ENCODE measurements around the gene RGL1. TPM values are rescaled to one million over a fixed set of nuclear protein-coding genes. Genes with fewer than 3 reads are reported as not detected.
"Not testable (repeated sequence)": the region's sequence is repeated elsewhere in the genome, so short reads cannot be mapped to it uniquely, and the experiment has no call there.

The RGL1 gene
- total and polyA plus RNA-seq, 4 donors = 7.0 to 51.6 (median 16.4) TPM

DNA sequence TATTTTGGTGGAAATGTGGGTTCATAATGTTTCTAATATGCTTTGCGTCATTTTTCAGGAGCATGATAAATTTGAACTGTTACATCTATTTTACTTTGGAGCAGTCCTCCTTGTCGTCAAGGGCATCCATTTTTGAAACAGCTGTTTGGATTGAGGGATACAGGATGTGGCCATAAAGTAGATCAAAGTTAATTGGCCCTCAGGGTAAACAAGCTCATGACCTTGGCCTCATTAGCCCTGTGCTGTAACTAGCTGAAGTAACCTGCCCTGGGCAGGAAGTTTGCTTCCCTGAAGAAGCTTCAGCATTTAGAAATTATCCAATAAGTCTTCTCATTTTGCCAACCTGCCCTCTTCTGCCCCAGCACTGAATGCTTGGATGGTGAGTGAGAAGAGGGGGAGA is 24.8 kb upstream of the RGL1 start:
- no peak overlapping the region for H3K27ac ChIP-seq (ENCODE audit: low read depth in 1 of 2, low read length in 2 of 2)
- peaks cover 0 to 3% of the 10 kb centered on the region in 2 donors for H3K4me1 ChIP-seq (ENCODE audit: control insufficient read depth in 1 of 2, insufficient read depth in 2 of 2, low read length in 2 of 2)
- no peaks in the 10 kb centered on the region for H3K36me3 ChIP-seq (ENCODE audit: control insufficient read depth in 1 of 2, insufficient read depth in 2 of 2, low read length in 1 of 2)
- 97 to 98% methylated on average over 2 of the region's 2 CpGs for WGBS, 2 donors
- ATAC-seq (ENCODE audit: low FRiP score) (no peak), DNase-seq (no peak)
- intact Hi-C loops (cut with DNase I) = no loop called here
- H3K4me3 ChIP-seq (ENCODE audit: low read length in 2 of 2) = no peak overlapping the region
- H3K27me3 ChIP-seq (ENCODE audit: control insufficient read depth in 1 of 2, insufficient read depth in 2 of 2, low read length in 1 of 2) = no peaks in the 10 kb centered on the region
- no peaks in the 10 kb centered on the region for H3K9me3 ChIP-seq (ENCODE audit: control insufficient read depth, low read length)

DNA sequence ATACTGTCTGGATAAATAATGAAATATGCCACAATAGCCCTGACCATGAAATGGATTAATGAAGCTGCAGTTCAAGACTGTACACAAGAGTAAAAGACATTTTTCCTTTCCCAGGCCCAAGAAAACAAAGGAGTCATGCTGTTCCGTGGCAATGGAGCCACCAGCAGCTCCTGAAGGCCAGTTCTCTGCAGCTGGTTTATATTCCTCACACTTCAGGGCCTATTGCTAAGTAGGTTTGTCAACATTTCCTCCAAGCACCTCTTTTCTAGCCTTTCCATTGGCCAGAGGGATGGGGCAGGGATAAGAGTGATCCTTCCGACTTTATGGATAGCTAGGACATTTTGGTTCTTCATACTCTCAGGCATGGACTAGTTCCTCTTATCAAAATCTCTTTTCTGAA is 24.2 kb upstream of the RGL1 start:
- WGBS, 2 donors = 88 to 93% methylated on average over 2 of the region's 2 CpGs

DNA sequence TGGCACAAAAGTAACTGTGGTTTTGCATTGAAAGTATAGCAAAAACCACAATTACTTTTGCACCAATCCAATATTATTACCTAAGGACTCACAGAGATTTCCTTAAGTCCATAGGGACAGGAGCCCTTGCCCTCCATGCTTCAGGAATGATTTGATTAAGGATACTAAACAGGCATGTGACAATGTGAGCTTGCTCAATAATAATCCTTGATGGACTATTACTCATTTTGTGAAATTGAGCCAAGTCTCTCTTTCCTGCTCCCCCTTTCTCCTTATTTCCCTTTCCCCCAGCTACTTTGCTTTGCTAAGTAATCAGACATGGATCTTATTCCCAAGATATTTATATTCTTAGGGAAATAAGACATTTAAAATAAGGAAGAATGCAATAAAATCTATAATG is 21.6 kb upstream of the RGL1 start:
- H3K27ac ChIP-seq (ENCODE audit: low read depth in 1 of 2, low read length in 2 of 2) = no peak overlapping the region
- ATAC-seq (ENCODE audit: low FRiP score) = no peak

More for the DNA sequence above, 24.2 kb upstream of the RGL1 start:
- H3K9me3 ChIP-seq (ENCODE audit: control insufficient read depth, low read length) = no peaks in the 10 kb centered on the region
- no peak overlapping the region for H3K4me3 ChIP-seq (ENCODE audit: low read length in 2 of 2)
- H3K27ac ChIP-seq (ENCODE audit: low read depth in 1 of 2, low read length in 2 of 2) = no peak overlapping the region
- DNase-seq (no peak), ATAC-seq (ENCODE audit: low FRiP score) (no peak)
- intact Hi-C loops (cut with DNase I) = no loop called here
- H3K27me3 ChIP-seq (ENCODE audit: control insufficient read depth in 1 of 2, insufficient read depth in 2 of 2, low read length in 1 of 2) = no peaks in the 10 kb centered on the region
- H3K4me1 ChIP-seq (ENCODE audit: control insufficient read depth in 1 of 2, insufficient read depth in 2 of 2, low read length in 2 of 2) = peaks cover 0 to 3% of the 10 kb centered on the region in 2 donors
- H3K36me3 ChIP-seq (ENCODE audit: control insufficient read depth in 1 of 2, insufficient read depth in 2 of 2, low read length in 1 of 2) = no peaks in the 10 kb centered on the region

DNA sequence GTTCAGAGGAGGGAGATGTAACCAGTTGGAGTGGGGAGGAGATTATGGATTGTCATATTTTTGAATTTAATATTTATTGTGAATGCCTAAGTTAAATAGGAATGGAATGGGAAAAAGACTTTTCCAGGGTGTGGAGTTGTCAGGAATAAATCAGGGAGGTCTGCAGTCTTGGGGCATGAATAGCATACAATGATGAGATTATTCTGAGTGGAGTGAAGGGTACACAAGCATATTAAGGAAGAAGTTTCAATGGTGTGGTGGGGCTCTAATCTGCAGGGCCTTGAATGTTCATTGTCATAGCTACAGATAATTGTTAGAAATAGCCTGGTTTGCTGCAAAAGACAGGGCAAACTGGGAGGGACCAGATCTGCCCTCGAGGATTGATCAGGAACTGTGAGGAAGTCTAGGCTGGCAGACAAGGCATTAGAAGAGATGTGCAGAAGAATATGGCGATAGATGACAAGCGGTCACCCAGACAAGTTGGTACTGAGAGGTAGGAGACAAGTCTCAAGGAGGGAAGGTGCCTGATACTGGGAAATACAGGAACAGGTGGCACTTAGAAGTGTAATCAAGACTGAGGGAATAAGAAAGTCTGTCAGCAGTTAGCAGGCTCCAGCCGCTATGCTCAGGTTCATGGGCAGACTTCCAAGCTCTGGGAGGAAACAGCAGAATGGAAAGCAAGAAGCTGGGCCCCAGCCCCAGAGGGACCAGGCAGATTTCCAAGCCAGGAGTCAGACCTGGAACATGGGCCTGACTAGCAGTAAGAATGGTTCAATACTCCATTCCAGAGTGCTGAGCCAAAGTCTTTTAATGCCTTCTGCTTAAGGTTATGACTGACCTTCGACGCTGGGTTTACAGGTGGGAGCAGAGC is 20.9 kb upstream of the RGL1 start:
- ATAC-seq (ENCODE audit: low FRiP score) (no peak), DNase-seq (peak; percentile 72 to 74)
- intact Hi-C loops (cut with DNase I) = no loop called here
- no peaks in the 10 kb centered on the region for H3K36me3 ChIP-seq (ENCODE audit: control insufficient read depth in 1 of 2, insufficient read depth in 2 of 2, low read length in 1 of 2)
- no peak overlapping the region for H3K4me3 ChIP-seq (ENCODE audit: low read length in 2 of 2)
- H3K27me3 ChIP-seq (ENCODE audit: control insufficient read depth in 1 of 2, insufficient read depth in 2 of 2, low read length in 1 of 2) = no peaks in the 10 kb centered on the region
- no peak overlapping the region for H3K27ac ChIP-seq (ENCODE audit: low read depth in 1 of 2, low read length in 2 of 2)
- 46 to 53% methylated on average over 6 of the region's 6 CpGs for WGBS, 2 donors
- H3K4me1 ChIP-seq (ENCODE audit: control insufficient read depth in 1 of 2, insufficient read depth in 2 of 2, low read length in 2 of 2) = peaks cover 0 to 3% of the 10 kb centered on the region in 2 donors
- no peaks in the 10 kb centered on the region for H3K9me3 ChIP-seq (ENCODE audit: control insufficient read depth, low read length)

More for the DNA sequence above, 21.6 kb upstream of the RGL1 start:
- no peak overlapping the region for H3K4me3 ChIP-seq (ENCODE audit: low read length in 2 of 2)
- intact Hi-C loops (cut with DNase I) = no loop called here
- H3K4me1 ChIP-seq (ENCODE audit: control insufficient read depth in 1 of 2, insufficient read depth in 2 of 2, low read length in 2 of 2) = peaks cover 0 to 3% of the 10 kb centered on the region in 2 donors
- no peak for DNase-seq
- H3K9me3 ChIP-seq (ENCODE audit: control insufficient read depth, low read length) = no peaks in the 10 kb centered on the region
- no peaks in the 10 kb centered on the region for H3K27me3 ChIP-seq (ENCODE audit: control insufficient read depth in 1 of 2, insufficient read depth in 2 of 2, low read length in 1 of 2)
- no peaks in the 10 kb centered on the region for H3K36me3 ChIP-seq (ENCODE audit: control insufficient read depth in 1 of 2, insufficient read depth in 2 of 2, low read length in 1 of 2)

DNA sequence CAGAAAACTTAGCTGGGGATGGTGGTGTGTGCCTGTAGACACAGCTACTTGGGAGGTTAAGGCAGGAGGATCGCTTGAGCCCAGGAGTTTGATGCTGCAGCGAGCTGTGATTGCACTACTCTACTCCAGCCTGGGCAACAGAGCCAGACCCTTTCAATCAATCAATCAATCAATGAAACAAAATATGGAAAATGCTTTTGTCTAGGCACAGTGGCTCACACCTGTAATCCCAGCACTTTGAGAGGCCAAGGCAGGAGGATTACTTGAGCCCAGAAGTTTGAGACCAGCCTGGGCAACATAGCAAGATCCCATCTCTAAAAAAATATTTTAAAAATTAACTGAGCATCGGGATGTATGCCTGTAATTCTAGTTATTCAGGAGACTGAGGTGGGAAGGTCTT is 19.0 kb upstream of the RGL1 start:
- H3K27me3 ChIP-seq (ENCODE audit: control insufficient read depth in 1 of 2, insufficient read depth in 2 of 2, low read length in 1 of 2); intact Hi-C loops (cut with DNase I); H3K4me1 ChIP-seq (ENCODE audit: control insufficient read depth in 1 of 2, insufficient read depth in 2 of 2, low read length in 2 of 2); H3K9me3 ChIP-seq (ENCODE audit: control insufficient read depth, low read length); DNase-seq; H3K36me3 ChIP-seq (ENCODE audit: control insufficient read depth in 1 of 2, insufficient read depth in 2 of 2, low read length in 1 of 2); ATAC-seq (ENCODE audit: low FRiP score); H3K4me3 ChIP-seq (ENCODE audit: low read length in 2 of 2); H3K27ac ChIP-seq (ENCODE audit: low read depth in 1 of 2, low read length in 2 of 2): not testable (repeated sequence)
- 97 to 98% methylated on average over 3 of the region's 3 CpGs for WGBS, 2 donors

DNA sequence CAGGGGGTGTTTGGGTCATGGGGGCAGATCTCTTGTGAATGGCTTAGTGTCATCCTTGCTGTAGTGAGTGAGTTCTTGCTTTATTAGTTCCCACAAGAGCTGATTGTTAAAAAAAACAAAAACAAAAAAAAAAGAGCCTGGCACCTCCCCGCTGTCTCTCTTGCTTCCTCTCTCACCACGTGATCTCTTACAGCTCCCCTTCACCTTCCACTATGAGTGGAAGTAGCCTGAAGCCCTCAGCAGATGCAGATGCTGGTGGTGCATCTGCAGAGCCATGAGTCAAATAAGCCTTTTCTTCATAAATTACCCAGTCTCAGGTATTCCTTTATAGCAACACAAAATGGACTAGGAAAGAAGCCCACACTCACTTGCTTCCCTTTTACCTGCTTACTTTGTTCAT is 17.2 kb upstream of the RGL1 start:
- intact Hi-C loops (cut with DNase I) = no loop called here

DNA sequence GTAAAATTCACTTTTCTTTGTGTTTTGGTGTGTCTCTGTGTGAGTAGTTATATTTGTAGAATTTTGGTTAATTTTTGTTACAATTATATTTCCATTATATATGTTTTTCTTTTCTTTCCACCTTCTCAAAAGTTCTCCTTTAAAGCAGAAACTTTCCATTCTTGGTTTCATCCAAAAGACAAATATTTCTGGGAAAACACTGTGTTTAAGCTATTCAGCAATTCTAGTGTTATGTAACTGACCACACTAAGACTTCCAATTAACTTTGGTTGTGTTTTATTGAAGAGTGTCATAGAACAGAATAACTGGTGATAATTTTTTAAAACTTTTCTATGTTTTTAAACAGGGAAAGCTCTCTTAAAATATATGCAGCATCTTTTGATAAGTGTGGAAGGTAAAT is 13.6 kb upstream of the RGL1 start:
- H3K4me3 ChIP-seq (ENCODE audit: low read length in 2 of 2) = no peak overlapping the region
- no peak overlapping the region for H3K27ac ChIP-seq (ENCODE audit: low read depth in 1 of 2, low read length in 2 of 2)
- H3K9me3 ChIP-seq (ENCODE audit: control insufficient read depth, low read length) = no peaks in the 10 kb centered on the region
- no peak for ATAC-seq (ENCODE audit: low FRiP score)
- intact Hi-C loops (cut with DNase I) = no loop called here
- H3K27me3 ChIP-seq (ENCODE audit: control insufficient read depth in 1 of 2, insufficient read depth in 2 of 2, low read length in 1 of 2) = no peaks in the 10 kb centered on the region
- H3K36me3 ChIP-seq (ENCODE audit: control insufficient read depth in 1 of 2, insufficient read depth in 2 of 2, low read length in 1 of 2) = no peaks in the 10 kb centered on the region
- no peaks in the 10 kb centered on the region for H3K4me1 ChIP-seq (ENCODE audit: control insufficient read depth in 1 of 2, insufficient read depth in 2 of 2, low read length in 2 of 2)
- DNase-seq = no peak

More for the DNA sequence above, 17.2 kb upstream of the RGL1 start:
- Histone ChIP-seq H3K36me3 (ENCODE audit: control insufficient read depth in 1 of 2, insufficient read depth in 2 of 2, low read length in 1 of 2) (no peaks in the 10 kb centered on the region), H3K27ac (ENCODE audit: low read depth in 1 of 2, low read length in 2 of 2) (no peak overlapping the region), H3K4me3 (ENCODE audit: low read length in 2 of 2) (no peak overlapping the region), H3K4me1 (ENCODE audit: control insufficient read depth in 1 of 2, insufficient read depth in 2 of 2, low read length in 2 of 2) (peaks cover 0 to 3% of the 10 kb centered on the region in 2 donors), H3K9me3 (ENCODE audit: control insufficient read depth, low read length) (no peaks in the 10 kb centered on the region), H3K27me3 (ENCODE audit: control insufficient read depth in 1 of 2, insufficient read depth in 2 of 2, low read length in 1 of 2) (no peaks in the 10 kb centered on the region)
- ATAC-seq (ENCODE audit: low FRiP score) (no peak), DNase-seq (no peak)
- WGBS, 2 donors = 92 to 97% methylated on average over 2 of the region's 2 CpGs

DNA sequence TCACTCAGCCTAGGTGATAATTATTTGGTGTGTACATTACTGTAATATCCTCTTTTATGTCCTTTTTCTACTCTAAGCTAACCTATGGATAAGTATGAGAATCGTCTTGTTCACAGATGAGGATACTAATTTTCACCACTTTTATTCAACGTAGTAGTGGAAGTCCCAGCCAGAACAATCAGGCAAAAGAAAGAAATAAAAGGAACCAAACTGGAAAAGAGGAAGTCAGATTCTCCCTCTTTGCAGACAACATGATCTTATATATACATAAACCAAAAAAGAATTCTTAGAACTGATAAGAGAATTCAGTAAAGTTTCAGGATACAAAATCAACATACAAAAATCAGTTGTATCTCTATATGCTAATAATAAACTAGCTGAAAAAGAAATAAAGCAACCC is 12.6 kb upstream of the RGL1 start:
- Histone ChIP-seq H3K27me3 (ENCODE audit: control insufficient read depth in 1 of 2, insufficient read depth in 2 of 2, low read length in 1 of 2) (no peaks in the 10 kb centered on the region), H3K9me3 (ENCODE audit: control insufficient read depth, low read length) (no peaks in the 10 kb centered on the region), H3K36me3 (ENCODE audit: control insufficient read depth in 1 of 2, insufficient read depth in 2 of 2, low read length in 1 of 2) (no peaks in the 10 kb centered on the region), H3K27ac (ENCODE audit: low read depth in 1 of 2, low read length in 2 of 2) (no peak overlapping the region), H3K4me1 (ENCODE audit: control insufficient read depth in 1 of 2, insufficient read depth in 2 of 2, low read length in 2 of 2) (no peaks in the 10 kb centered on the region), H3K4me3 (ENCODE audit: low read length in 2 of 2) (no peak overlapping the region)
- WGBS, 2 donors = 89 to 94% methylated on average over 2 of the region's 2 CpGs
- intact Hi-C loops (cut with DNase I) = no loop called here
- DNase-seq = no peak
- no peak for ATAC-seq (ENCODE audit: low FRiP score)

DNA sequence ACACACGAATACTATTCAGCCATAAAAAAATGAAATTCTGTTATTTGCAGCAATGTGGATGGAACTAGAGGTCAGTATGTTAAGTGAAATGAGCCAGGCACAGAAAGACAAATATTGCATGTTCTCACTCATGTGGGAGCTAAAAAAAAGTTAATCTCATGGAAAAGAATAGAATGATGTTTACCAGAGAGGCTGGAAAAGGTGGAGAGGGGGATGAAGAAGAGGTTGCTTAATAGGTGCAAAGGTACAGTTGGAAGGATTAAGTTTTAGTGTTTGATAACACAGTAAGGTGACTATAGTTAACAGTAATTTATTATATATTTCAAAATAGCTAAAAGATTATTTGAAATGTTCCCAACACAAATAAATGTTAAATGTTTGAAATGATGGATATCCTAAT is 10.8 kb upstream of the RGL1 start:
- no peak overlapping the region for H3K4me3 ChIP-seq (ENCODE audit: low read length in 2 of 2)
- H3K4me1 ChIP-seq (ENCODE audit: control insufficient read depth in 1 of 2, insufficient read depth in 2 of 2, low read length in 2 of 2) = no peaks in the 10 kb centered on the region
- intact Hi-C loops (cut with DNase I) = no loop called here
- H3K9me3 ChIP-seq (ENCODE audit: control insufficient read depth, low read length) = no peaks in the 10 kb centered on the region
- H3K27me3 ChIP-seq (ENCODE audit: control insufficient read depth in 1 of 2, insufficient read depth in 2 of 2, low read length in 1 of 2) = no peaks in the 10 kb centered on the region
- DNase-seq = no peak
- ATAC-seq (ENCODE audit: low FRiP score) = no peak
- no peak overlapping the region for H3K27ac ChIP-seq (ENCODE audit: low read depth in 1 of 2, low read length in 2 of 2)
- WGBS, 2 donors = 47 to 48% methylated on average over 1 of the region's 1 CpG
- no peaks in the 10 kb centered on the region for H3K36me3 ChIP-seq (ENCODE audit: control insufficient read depth in 1 of 2, insufficient read depth in 2 of 2, low read length in 1 of 2)
